Right atrium auricular region (tissue), 2 donors: ENCODE data around the gene GOLGA8Q. TPM values are rescaled to one million over a fixed set of nuclear protein-coding genes. Genes with fewer than 3 reads are reported as not detected.
"Not testable (repeated sequence)": the region's sequence is repeated elsewhere in the genome, so short reads cannot be mapped to it uniquely, and the experiment has no call there.

Experiments
- DNase-seq: peaks from one replicate; pipeline ENCODE4 v3.0.0-alpha.2; 2019; ENCODE audit warnings: low spot score
- H3K27ac ChIP-seq, 2 donors: fragments of 200-600 bp; sonication (generic); 1 replicate in 1 of 2; 2 replicates in 1 of 2; pipeline ENCODE4 v1.5.1; 2016 to 2019
- H3K27me3 ChIP-seq, 2 donors: fragments of 200-600 bp; sonication (generic); one replicate each; pipeline versions ENCODE4 v1.5.1 to v1.6.0; 2017 to 2019
- H3K36me3 ChIP-seq: fragments of 200-600 bp; sonication (generic); one replicate; pipeline ENCODE4 v1.5.1; 2016
- H3K4me1 ChIP-seq, 2 donors: fragments of 200-600 bp; sonication (generic); one replicate each; pipeline versions ENCODE4 v1.5.1 to v1.6.0; 2017 to 2019
- H3K4me3 ChIP-seq, 2 donors: fragments of 200-600 bp; sonication (generic); 1 replicate in 1 of 2; 2 replicates in 1 of 2; pipeline ENCODE4 v1.5.1; 2017 to 2019; ENCODE audit warnings: mild to moderate bottlenecking in 1 of 2, moderate library complexity in 1 of 2
- H3K9me3 ChIP-seq, 2 donors: fragments of 200-600 bp; sonication (generic); one replicate each; pipeline ENCODE4 v1.5.1; 2019
- total RNA-seq, 2 donors: library from RNA; depleted of rRNA; stranded (reverse); fragments of >200 nt; gene quantifications; one replicate each; pipeline ENCODE4 v1.1.0, GENCODE V29; 2016
- TF ChIP-seq, protein P1 (sequence below), 2 donors: fragments of 200-600 bp; sonication (generic); IDR thresholded peaks; one replicate each; pipeline ENCODE4 v1.5.1; 2019; ENCODE audit warnings: antibody characterized with exemption in 2 of 2

GOLGA8Q gene
- total RNA-seq, 2 donors from 2014 or later, result 0.70 to 1.2 TPM

- H3K27ac ChIP-seq, H3K27me3 ChIP-seq, H3K36me3 ChIP-seq, H3K4me3 ChIP-seq, DNase-seq, H3K4me1 ChIP-seq, H3K9me3 ChIP-seq: not testable (repeated sequence)
- TF ChIP-seq, protein P1, sequence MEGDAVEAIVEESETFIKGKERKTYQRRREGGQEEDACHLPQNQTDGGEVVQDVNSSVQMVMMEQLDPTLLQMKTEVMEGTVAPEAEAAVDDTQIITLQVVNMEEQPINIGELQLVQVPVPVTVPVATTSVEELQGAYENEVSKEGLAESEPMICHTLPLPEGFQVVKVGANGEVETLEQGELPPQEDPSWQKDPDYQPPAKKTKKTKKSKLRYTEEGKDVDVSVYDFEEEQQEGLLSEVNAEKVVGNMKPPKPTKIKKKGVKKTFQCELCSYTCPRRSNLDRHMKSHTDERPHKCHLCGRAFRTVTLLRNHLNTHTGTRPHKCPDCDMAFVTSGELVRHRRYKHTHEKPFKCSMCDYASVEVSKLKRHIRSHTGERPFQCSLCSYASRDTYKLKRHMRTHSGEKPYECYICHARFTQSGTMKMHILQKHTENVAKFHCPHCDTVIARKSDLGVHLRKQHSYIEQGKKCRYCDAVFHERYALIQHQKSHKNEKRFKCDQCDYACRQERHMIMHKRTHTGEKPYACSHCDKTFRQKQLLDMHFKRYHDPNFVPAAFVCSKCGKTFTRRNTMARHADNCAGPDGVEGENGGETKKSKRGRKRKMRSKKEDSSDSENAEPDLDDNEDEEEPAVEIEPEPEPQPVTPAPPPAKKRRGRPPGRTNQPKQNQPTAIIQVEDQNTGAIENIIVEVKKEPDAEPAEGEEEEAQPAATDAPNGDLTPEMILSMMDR (IDR thresholded peaks at IDR 0.05), result peak in 1 of 2 donors; percentile 32
Measured at GRCh38 chr15:30598953-30599352, 47.1 kb downstream of the GOLGA8Q start.

- DNase-seq, H3K4me3 ChIP-seq, H3K9me3 ChIP-seq, H3K36me3 ChIP-seq, H3K27me3 ChIP-seq, H3K27ac ChIP-seq, H3K4me1 ChIP-seq: not testable (repeated sequence)
Measured at GRCh38 chr15:30603796-30604195, 51.9 kb downstream of the GOLGA8Q start, which contains the start of gene GOLGA8H. TSS of gene GOLGA8H (plus strand) at chr15:30604028. CDS start at chr15:30604126, 98 bp downstream.

Other genes with a start within 250 kb of the GOLGA8Q start
- gene CHRFAM7A, start 158.5 kb upstream of the GOLGA8Q start, total RNA-seq, result 1 to 10 TPM in 1 of 2 donors, under 1 TPM in 1; 0.43 to 1.2 TPM
- gene GOLGA8R, start 137.8 kb upstream of the GOLGA8Q start, total RNA-seq, result 1 to 10 TPM; 2.3 to 2.6 TPM
- gene GOLGA8H, start 52.0 kb downstream of the GOLGA8Q start, total RNA-seq, result under 1 TPM in 1 of 2 donors, not detected in 1; 0.35 TPM